Retina (tissue), 1 donor: ENCODE measurements around the gene AHNAK2.
"Not testable (repeated sequence)": the region's sequence is repeated elsewhere in the genome, so short reads cannot be mapped to it uniquely, and the experiment has no call there.

Experiments used
- DNase-seq: peaks from one replicate; pipeline ENCODE4 v3.0.0-alpha.2; 2016

AHNAK2 gene

GRCh38 chr14:104977681-104978653 lies at the start of gene AHNAK2:
TSS of gene AHNAK2 (minus strand) at chr14:104978374. CDS start at chr14:104978237, 137 bp downstream.
- peak; percentile 69 for DNase-seq

GRCh38 chr14:105027718-105028117 lies 49.5 kb upstream of the AHNAK2 start:
- not testable (repeated sequence) for DNase-seq

GRCh38 chr14:105026802-105027563 lies 48.8 kb upstream of the AHNAK2 start:
- no peak for DNase-seq

GRCh38 chr14:105026033-105026785 lies 48.0 kb upstream of the AHNAK2 start:
- no peak for DNase-seq

GRCh38 chr14:105025429-105025828 lies 47.3 kb upstream of the AHNAK2 start:
- DNase-seq: no peak

GRCh38 chr14:105023791-105024480 lies 45.8 kb upstream of the AHNAK2 start:
- no peak for DNase-seq

GRCh38 chr14:105023144-105023543 lies 45.0 kb upstream of the AHNAK2 start:
- no peak for DNase-seq

GRCh38 chr14:105022276-105022670 lies 44.1 kb upstream of the AHNAK2 start:
- DNase-seq: no peak

- DNase-seq: no peak
These were observed 43.6 kb upstream of the AHNAK2 start for GRCh38 chr14:105021656-105022275.

- peak; percentile 97 for DNase-seq
These were observed 42.9 kb upstream of the AHNAK2 start, which contains the start of gene CDCA4 for GRCh38 chr14:105020815-105021655. TSS of gene CDCA4 (minus strand) at chr14:105021083. CDS start at chr14:105011929, 9,154 bp downstream.

GRCh38 chr14:105019861-105020814 lies 42.0 kb upstream of the AHNAK2 start:
- DNase-seq: peak; percentile 78

- no peak for DNase-seq
These were observed 40.2 kb upstream of the AHNAK2 start for GRCh38 chr14:105018414-105018813.

GRCh38 chr14:105015905-105016304 lies 37.7 kb upstream of the AHNAK2 start:
- no peak for DNase-seq

GRCh38 chr14:105015242-105015641 lies 37.1 kb upstream of the AHNAK2 start:
- no peak for DNase-seq

- DNase-seq: no peak
These were observed 36.5 kb upstream of the AHNAK2 start for GRCh38 chr14:105014631-105015030.

- DNase-seq: no peak
These were observed 35.9 kb upstream of the AHNAK2 start for GRCh38 chr14:105014032-105014431.

- peak; percentile 48 for DNase-seq
These were observed 35.1 kb upstream of the AHNAK2 start for GRCh38 chr14:105013150-105013785.

- DNase-seq: no peak
These were observed 34.2 kb upstream of the AHNAK2 start for GRCh38 chr14:105012171-105012985.
